HepG2 (cell line): ENCODE data around the gene KCNQ5.

Source experiments
- EP300 ChIP-seq, 3 experiments: sonication (generic) in 1 of 3; formaldehyde crosslinking in 1 of 3; IDR thresholded peaks; 2 replicates each; pipeline versions ENCODE4 v1.5.1 to v1.6.1; 2011 to 2020; ENCODE audit warnings: low read depth in 2 of 3, low read length in 2 of 3, borderline replicate concordance in 1 of 3, improper control_type of control experiment in 1 of 3, mild to moderate bottlenecking in 1 of 3, missing genetic modification reagents in 1 of 3, moderate library complexity in 1 of 3
- PBX2 ChIP-seq: IDR thresholded peaks from 2 replicates; pipeline ENCODE4 v1.6.1; 2016; ENCODE audit warnings: control low read depth
- RXRA ChIP-seq: sonication (generic); formaldehyde crosslinking; IDR thresholded peaks from 2 replicates; pipeline ENCODE4 v1.5.1; 2020; ENCODE audit warnings: missing genetic modification reagents
- TEAD2 ChIP-seq: sonication (generic); formaldehyde crosslinking; IDR thresholded peaks from 2 replicates; pipeline ENCODE4 v1.9.0; 2021; ENCODE audit warnings: missing genetic modification reagents
- ZFP90 ChIP-seq: sonication (generic); formaldehyde crosslinking; IDR thresholded peaks from 2 replicates; pipeline ENCODE4 v1.8.0; 2022; ENCODE audit warnings: missing genetic modification reagents, mild to moderate bottlenecking, inconsistent platforms, borderline replicate concordance
- ZNF335 ChIP-seq: sonication (generic); formaldehyde crosslinking; IDR thresholded peaks from 2 replicates; pipeline ENCODE4 v1.4.0; 2020; ENCODE audit warnings: missing genetic modification reagents

GRCh38 chr6:73180076-73180738 lies 558.3 kb downstream of the KCNQ5 start:
- TF ChIP-seq PBX2: no peak
- no peak for TF ChIP-seq RXRA (CRISPR knock-in tag)
- no peak for TF ChIP-seq ZNF335 (CRISPR knock-in tag)
- TF ChIP-seq EP300 (IDR thresholded peaks at IDR 0.05; ENCODE audit: low read depth in 2 of 2, low read length in 2 of 2): no peak
- no peak for TF ChIP-seq EP300 (CRISPR knock-in tag; IDR thresholded peaks at IDR 0.05; ENCODE audit: borderline replicate concordance)
- TF ChIP-seq TEAD2 (CRISPR knock-in tag): no peak
- TF ChIP-seq ZFP90 (CRISPR knock-in tag): no peak
